ENCODE measurements around the gene CORO2B.

DNA sequence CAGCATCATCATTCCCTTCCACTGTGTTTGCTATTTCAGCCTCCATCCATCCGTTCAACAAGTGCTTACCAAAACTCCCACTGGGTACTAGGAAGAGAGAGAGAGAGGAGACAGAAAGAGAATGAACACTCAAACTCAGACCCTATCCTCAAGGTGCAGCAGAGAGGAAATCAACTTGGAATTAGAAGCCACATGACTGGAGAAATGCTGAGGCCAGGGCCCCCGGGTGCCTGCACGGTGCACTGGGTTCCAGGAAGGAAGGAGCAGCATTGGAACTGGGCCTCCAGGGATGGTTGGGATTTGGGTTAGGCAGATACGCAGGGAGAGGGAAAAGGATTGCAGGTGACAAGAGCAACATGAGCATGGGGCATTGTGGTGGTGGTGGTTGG, 30.0 kb downstream of the CORO2B start:
- TF ChIP-seq, protein P1, sequence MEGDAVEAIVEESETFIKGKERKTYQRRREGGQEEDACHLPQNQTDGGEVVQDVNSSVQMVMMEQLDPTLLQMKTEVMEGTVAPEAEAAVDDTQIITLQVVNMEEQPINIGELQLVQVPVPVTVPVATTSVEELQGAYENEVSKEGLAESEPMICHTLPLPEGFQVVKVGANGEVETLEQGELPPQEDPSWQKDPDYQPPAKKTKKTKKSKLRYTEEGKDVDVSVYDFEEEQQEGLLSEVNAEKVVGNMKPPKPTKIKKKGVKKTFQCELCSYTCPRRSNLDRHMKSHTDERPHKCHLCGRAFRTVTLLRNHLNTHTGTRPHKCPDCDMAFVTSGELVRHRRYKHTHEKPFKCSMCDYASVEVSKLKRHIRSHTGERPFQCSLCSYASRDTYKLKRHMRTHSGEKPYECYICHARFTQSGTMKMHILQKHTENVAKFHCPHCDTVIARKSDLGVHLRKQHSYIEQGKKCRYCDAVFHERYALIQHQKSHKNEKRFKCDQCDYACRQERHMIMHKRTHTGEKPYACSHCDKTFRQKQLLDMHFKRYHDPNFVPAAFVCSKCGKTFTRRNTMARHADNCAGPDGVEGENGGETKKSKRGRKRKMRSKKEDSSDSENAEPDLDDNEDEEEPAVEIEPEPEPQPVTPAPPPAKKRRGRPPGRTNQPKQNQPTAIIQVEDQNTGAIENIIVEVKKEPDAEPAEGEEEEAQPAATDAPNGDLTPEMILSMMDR (IDR thresholded peaks at IDR 0.05; ENCODE audit: insufficient read depth, low read length) = no peak
- TF ChIP-seq POLR2AphosphoS5 (IDR thresholded peaks at IDR 0.05; ENCODE audit: low read depth) = no peak
- TF ChIP-seq GABPA (IDR thresholded peaks at IDR 0.05; ENCODE audit: low read depth) = no peak
- TF ChIP-seq, protein P2, sequence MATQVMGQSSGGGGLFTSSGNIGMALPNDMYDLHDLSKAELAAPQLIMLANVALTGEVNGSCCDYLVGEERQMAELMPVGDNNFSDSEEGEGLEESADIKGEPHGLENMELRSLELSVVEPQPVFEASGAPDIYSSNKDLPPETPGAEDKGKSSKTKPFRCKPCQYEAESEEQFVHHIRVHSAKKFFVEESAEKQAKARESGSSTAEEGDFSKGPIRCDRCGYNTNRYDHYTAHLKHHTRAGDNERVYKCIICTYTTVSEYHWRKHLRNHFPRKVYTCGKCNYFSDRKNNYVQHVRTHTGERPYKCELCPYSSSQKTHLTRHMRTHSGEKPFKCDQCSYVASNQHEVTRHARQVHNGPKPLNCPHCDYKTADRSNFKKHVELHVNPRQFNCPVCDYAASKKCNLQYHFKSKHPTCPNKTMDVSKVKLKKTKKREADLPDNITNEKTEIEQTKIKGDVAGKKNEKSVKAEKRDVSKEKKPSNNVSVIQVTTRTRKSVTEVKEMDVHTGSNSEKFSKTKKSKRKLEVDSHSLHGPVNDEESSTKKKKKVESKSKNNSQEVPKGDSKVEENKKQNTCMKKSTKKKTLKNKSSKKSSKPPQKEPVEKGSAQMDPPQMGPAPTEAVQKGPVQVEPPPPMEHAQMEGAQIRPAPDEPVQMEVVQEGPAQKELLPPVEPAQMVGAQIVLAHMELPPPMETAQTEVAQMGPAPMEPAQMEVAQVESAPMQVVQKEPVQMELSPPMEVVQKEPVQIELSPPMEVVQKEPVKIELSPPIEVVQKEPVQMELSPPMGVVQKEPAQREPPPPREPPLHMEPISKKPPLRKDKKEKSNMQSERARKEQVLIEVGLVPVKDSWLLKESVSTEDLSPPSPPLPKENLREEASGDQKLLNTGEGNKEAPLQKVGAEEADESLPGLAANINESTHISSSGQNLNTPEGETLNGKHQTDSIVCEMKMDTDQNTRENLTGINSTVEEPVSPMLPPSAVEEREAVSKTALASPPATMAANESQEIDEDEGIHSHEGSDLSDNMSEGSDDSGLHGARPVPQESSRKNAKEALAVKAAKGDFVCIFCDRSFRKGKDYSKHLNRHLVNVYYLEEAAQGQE (IDR thresholded peaks at IDR 0.05; ENCODE audit: insufficient replicate concordance, low read depth) = no peak
